GM20000 (cell line): ENCODE data around the gene GNAS-AS1.

Experiments
- DNase-seq: peaks from one replicate; pipeline ENCODE4 v3.0.0; 2012; ENCODE audit warnings: low spot score
- TF ChIP-seq, protein P1 (sequence below): IDR thresholded peaks from 2 replicates; pipeline ENCODE4 v1.5.1; 2012; ENCODE audit warnings: mild to moderate bottlenecking, control low read depth; ENCODE audit errors: extremely low read depth, missing control alignments

Gene GNAS-AS1

GRCh38 chr20:58802061-58802460, 48.6 kb downstream of the GNAS-AS1 start:
- DNase-seq = no peak
- TF ChIP-seq, protein P1, sequence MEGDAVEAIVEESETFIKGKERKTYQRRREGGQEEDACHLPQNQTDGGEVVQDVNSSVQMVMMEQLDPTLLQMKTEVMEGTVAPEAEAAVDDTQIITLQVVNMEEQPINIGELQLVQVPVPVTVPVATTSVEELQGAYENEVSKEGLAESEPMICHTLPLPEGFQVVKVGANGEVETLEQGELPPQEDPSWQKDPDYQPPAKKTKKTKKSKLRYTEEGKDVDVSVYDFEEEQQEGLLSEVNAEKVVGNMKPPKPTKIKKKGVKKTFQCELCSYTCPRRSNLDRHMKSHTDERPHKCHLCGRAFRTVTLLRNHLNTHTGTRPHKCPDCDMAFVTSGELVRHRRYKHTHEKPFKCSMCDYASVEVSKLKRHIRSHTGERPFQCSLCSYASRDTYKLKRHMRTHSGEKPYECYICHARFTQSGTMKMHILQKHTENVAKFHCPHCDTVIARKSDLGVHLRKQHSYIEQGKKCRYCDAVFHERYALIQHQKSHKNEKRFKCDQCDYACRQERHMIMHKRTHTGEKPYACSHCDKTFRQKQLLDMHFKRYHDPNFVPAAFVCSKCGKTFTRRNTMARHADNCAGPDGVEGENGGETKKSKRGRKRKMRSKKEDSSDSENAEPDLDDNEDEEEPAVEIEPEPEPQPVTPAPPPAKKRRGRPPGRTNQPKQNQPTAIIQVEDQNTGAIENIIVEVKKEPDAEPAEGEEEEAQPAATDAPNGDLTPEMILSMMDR = no peak

DNA sequence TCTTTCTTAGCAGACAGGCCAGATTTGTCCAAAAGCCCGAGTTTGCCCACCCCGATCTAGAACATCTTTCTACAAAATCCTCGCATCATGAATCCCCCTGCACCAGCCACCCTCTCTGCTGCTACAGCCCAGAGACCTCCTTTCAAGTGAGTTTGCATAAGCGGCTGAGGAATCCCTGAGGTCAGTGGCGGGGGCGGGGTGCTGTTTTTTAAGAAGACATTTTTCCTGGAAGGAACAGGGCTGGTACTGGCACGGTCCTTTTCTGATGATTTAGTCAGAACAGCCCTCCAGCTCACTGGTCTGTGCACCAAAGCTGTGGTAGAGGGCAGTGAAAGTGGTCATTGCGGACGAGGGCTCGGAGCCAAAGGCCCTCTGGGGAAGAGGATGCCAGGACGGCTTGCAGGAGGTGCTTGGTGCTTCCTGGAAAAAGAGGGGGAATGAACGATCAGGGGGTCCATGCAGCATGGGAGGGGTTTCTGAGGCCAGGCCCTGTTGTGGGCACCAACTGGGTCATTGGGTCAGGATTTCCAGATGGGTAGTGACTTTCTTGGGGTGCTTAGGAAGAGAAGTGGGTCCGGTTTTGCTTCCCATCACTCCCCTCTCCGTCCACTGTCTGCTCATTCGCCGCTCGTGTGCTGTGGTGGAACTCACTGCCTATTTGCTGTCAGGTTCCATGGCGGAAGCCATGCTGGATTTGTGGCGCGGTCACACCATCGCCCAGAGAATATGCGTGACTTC, 50.4 kb downstream of the GNAS-AS1 start:
- TF ChIP-seq, protein P1 = no peak
- DNase-seq = no peak

- TF ChIP-seq, protein P1 = no peak
- DNase-seq = no peak
These were observed 53.0 kb downstream of the GNAS-AS1 start for GRCh38 chr20:58797371-58798338.

DNA sequence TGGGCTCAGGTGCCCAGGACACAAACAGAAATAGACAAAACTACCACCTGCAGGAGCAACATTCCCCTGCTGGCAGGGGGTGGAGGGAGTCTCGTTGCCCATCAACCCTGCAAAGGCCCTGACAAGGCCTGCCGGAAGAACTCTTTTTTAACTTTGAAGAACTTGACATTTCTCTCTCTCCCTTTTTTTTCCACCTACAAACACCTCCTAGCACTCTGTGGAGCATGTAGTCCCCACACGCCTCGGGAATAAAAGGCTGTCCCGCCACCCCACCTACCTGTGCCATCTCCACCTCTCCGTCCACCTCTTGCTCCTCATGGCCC, 54.8 kb downstream of the GNAS-AS1 start:
- TF ChIP-seq, protein P1 = no peak
- DNase-seq = no peak

GRCh38 chr20:58795181-58795922, 55.4 kb downstream of the GNAS-AS1 start:
- DNase-seq = no peak

GRCh38 chr20:58794510-58795180, 56.1 kb downstream of the GNAS-AS1 start:
- no peak for DNase-seq
- TF ChIP-seq, protein P1 = no peak

More at GRCh38 chr20:58795181-58795922, 55.4 kb downstream of the GNAS-AS1 start:
- TF ChIP-seq, protein P1 = no peak
